Activated CD4-positive, alpha-beta T cell treated with anti-CD3 and anti-CD28 coated beads, Interleukin-2, Interleukin-6, amounts not matched to agents 100 ng/mL and 50 ng/mL, durations not matched to agents 16 hours and 8 hours (primary cell): ENCODE measurements around the gene NCKAP5.

Source experiments
- DNase-seq: peaks from one replicate; pipeline ENCODE4 v3.0.0-alpha.2; 2020

Gene NCKAP5

GRCh38 chr2:132772340-132772739, 795.9 kb downstream of the NCKAP5 start:
- no peak for DNase-seq

DNA sequence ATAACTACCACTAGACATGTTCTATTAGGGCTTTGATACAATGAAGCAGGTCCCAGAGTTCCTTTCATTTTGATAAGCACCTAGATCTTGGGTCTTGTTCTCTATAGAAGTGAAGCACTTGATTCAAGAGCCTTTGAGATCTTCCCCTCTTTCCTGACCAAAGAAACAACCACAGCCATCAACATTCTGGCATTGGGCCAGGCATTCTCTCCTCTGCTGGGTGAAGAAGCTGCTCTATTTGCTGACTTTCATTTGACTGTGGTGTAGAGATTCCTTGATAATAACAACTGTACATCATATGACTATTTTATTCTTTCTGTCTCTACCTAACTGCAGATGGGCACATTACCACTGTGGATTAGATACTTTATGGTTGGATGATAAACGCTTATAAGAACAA, 801.7 kb downstream of the NCKAP5 start:
- no peak for DNase-seq

- DNase-seq = no peak
Observed at GRCh38 chr2:132761437-132761836, 806.8 kb downstream of the NCKAP5 start.

- no peak for DNase-seq
Observed at GRCh38 chr2:132760971-132761370, 807.3 kb downstream of the NCKAP5 start.

- DNase-seq = no peak
Observed at GRCh38 chr2:132760405-132760804, 807.9 kb downstream of the NCKAP5 start.

GRCh38 chr2:132758995-132759394, 809.3 kb downstream of the NCKAP5 start:
- DNase-seq = no peak

- DNase-seq = no peak
Observed at GRCh38 chr2:132757676-132758075, 810.6 kb downstream of the NCKAP5 start.

- DNase-seq = no peak
Observed at GRCh38 chr2:132757002-132757589, 811.2 kb downstream of the NCKAP5 start.

GRCh38 chr2:132754867-132755472, 813.3 kb downstream of the NCKAP5 start:
- no peak for DNase-seq

- DNase-seq = no peak
Observed at GRCh38 chr2:132754392-132754791, 813.9 kb downstream of the NCKAP5 start.

GRCh38 chr2:132752421-132753206, 815.6 kb downstream of the NCKAP5 start:
- DNase-seq = no peak

- no peak for DNase-seq
Observed at GRCh38 chr2:132751836-132752235, 816.4 kb downstream of the NCKAP5 start.

- DNase-seq = no peak
Observed at GRCh38 chr2:132750606-132751005, 817.7 kb downstream of the NCKAP5 start.

GRCh38 chr2:132747046-132747445, 821.2 kb downstream of the NCKAP5 start:
- DNase-seq = no peak

GRCh38 chr2:132741754-132742153, 826.5 kb downstream of the NCKAP5 start:
- no peak for DNase-seq

- no peak for DNase-seq
Observed at GRCh38 chr2:132740081-132740720, 828.1 kb downstream of the NCKAP5 start.

GRCh38 chr2:132738223-132738622, 830.0 kb downstream of the NCKAP5 start:
- DNase-seq = no peak

GRCh38 chr2:132736059-132736458, 832.2 kb downstream of the NCKAP5 start:
- DNase-seq = no peak

DNA sequence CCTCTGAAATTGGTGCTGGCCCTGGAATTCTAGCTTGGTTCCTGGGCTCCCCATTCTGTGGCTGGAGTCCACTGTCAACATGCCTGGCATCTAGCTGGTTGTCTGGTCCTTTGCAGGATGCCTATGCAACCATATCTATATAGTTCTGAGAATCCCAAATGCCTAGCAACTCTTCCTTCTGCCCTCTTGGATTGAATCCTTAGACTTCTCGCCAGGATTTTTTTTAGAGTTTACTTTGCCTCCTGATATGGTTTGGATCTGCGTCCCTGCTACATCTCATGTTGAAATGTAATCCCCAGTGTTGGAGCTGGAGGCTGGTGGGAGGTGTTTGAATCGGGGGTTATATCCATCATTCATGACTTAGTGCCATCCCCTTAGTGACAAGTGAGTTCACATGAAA, 833.3 kb downstream of the NCKAP5 start:
- DNase-seq = no peak

GRCh38 chr2:132733094-132733493, 835.2 kb downstream of the NCKAP5 start:
- DNase-seq = no peak

GRCh38 chr2:132732694-132733093, 835.6 kb downstream of the NCKAP5 start:
- no peak for DNase-seq

DNA sequence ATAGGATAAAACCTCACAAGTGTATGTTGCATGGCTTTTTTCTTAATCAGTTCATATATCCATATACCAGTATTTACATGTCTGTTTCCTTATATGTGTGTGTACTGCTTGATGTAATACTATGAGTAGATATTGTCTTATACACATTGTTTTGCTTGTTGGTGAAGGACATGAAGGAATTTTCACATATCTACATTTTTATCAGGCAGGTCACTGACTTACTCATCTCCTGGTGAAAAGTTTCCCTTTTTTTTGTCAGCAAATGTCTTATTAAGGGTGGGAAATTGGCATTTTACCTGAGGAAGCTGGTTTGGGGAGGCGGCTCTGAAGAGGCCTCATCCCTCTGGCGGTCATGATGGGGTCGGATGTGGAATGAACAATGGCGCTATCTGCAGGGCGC, 836.8 kb downstream of the NCKAP5 start:
- no peak for DNase-seq

- DNase-seq = no peak
Observed at GRCh38 chr2:132730611-132731010, 837.7 kb downstream of the NCKAP5 start.

DNA sequence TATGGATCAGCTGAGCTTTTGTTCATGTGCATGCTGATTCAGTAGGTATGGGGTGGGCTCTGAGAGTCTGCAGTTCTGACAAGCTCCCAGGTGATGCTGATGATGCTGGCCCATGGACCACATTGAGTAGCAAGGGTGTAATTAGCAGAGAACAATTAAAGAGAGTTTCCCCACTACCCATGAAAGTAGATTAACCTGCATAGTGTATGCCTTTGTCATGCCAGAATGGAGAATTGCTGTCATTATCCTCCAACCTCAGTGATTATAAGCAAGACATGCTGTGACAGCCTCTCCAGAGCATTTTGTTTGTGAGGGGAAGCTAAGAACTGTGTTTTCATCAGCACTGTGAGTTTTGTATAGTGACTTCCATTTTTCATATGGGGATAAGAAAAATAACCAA, 838.7 kb downstream of the NCKAP5 start:
- DNase-seq = no peak
